GM18951 (cell line): Measurements from ENCODE around the gene LILRB3.
"Not testable (repeated sequence)": the region's sequence is repeated elsewhere in the genome, so short reads cannot be mapped to it uniquely, and the experiment has no call there.

Source experiments
- POLR2A ChIP-seq: IDR thresholded peaks from 4 replicates; pipeline ENCODE4 v1.6.1; 2011; ENCODE audit warnings: mild to moderate bottlenecking; ENCODE audit not compliant: insufficient read length, insufficient read depth; ENCODE audit errors: extremely low read depth
- in situ Hi-C: fragments of 300-500 bp; cut with MboI; formaldehyde crosslinking; loops from one replicate; pipeline ENCODE4 v1.12.0; 2022; ENCODE audit warnings: low sequenced_read_pairs, mixed read lengths, inconsistent platforms; ENCODE audit not compliant: unreplicated experiment

The LILRB3 gene

GRCh38 chr19:54222474-54223276 lies at the start of gene LILRB3:
Gene LILRB3 (minus strand): TSS chr19:54223007. CDS start chr19:54222976, 31 bp downstream.
- in situ Hi-C loops: not testable (repeated sequence)

- in situ Hi-C loops: not testable (repeated sequence)
Observed at GRCh38 chr19:54272181-54272580, 49.4 kb upstream of the LILRB3 start.

GRCh38 chr19:54271587-54271986 lies 48.8 kb upstream of the LILRB3 start:
- in situ Hi-C loops: not testable (repeated sequence)

GRCh38 chr19:54271106-54271505 lies 48.3 kb upstream of the LILRB3 start:
- in situ Hi-C loops: no loop called here
- TF ChIP-seq POLR2A: no peak

DNA sequence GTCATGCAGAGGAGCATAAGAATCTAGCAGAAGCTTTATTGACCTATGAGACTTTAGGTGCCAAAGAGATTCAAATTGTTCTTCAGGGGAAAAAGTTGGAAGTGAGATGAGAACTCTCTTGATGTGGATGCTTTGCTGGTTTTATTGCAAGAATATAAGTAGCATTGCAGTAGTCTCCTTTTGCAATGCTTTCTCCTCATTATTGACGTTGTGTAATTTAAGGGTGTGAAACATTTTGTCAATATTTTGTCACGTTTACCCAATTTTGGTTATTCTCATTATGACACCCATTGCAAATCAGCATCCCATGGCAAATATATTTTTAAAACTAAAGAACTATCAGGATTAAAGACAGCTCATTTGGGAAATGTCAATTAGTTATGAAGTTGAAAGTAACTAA lies 46.1 kb upstream of the LILRB3 start:
- TF ChIP-seq POLR2A: no peak
- in situ Hi-C loops: no loop called here

GRCh38 chr19:54266133-54266532 lies 43.3 kb upstream of the LILRB3 start:
- no peak for TF ChIP-seq POLR2A
- in situ Hi-C loops: no loop called here

- in situ Hi-C loops: no loop called here
- TF ChIP-seq POLR2A: no peak
Observed at GRCh38 chr19:54262470-54262869, 39.7 kb upstream of the LILRB3 start.

DNA sequence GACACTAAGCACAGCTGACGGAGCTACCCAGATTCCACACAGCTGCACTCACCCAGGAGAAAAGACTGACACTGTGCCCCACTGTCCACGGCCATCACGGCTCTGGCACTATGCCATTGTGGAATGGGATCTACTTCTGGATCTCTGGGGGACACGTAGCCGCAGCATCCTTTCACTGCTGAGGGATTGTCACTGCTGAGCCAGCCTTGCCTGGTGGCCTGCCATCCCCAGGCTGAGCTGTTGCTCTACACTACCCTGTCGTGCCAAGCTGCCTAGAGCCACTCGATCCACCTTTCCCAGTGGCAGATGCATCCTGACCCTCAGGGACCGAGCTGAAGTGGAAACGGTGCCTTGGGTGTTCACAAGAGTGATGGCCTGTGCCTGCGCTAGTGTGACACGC lies 39.3 kb upstream of the LILRB3 start:
- in situ Hi-C loops: no loop called here
- no peak for TF ChIP-seq POLR2A

DNA sequence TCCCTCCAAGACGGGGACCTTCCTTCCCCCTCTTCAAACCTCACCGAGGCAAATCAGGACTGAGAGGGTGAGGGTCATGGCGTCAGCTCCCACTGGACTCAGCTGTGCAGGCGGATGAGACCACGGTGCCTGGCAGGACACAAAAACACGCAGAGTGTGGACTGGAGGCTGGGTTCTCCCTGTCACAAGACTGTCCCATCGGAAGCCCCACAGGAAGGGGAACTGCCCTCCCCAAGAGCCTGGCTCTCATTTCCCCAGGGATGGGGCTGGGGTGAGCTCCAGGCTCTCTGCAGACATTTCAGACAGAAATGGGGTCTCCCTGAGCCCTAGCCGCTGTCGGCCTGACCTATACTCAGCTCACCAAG lies 34.3 kb upstream of the LILRB3 start, which contains the start of gene LILRB5:
LILRB5 (minus strand) TSS at position 158 of the 365 bp plus-strand sequence; CDS start at position 78, 80 bp downstream.
- no peak for TF ChIP-seq POLR2A
- in situ Hi-C loops: no loop called here

DNA sequence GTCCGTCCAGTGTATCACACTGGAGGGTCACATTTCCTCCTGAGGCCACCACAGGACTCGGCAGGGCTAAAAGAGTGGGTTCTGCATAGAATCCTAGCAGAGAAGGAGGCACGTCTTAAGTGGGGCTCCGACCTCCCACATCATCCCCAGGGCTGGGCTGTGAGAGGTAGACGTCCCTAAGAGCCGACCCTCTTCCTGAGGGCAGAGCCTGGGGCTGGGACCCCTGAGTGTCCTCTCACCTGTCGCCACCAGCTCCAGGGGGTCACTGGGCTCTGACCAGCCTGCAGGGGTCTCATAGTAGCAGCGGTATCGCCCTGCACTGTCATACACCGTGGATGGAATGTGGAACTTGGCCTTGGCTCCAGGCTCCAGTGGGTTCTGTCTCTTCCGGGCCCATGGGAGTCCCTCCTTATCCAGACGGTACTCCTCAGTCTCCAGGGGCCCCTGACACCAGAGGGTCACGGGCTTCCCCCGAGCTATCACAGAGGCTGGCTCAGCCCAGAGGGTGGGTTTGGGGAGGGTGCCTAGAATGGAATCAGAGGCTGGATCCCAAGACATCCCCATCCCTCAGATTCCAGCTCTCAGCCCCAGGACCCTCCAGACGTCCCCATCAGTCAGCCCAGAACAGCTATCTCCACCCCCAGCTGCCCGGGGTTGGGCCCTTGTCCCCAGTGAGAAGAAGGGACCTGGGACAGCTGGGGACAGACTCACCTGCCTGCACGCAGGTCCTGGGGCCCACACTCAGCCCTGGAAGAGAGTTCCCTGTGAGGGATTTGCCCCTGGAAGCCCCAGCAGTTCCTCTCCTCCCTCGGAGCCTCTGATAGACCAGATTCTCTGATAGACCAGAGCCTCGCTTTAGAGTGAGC lies 33.7 kb upstream of the LILRB3 start:
- TF ChIP-seq POLR2A: no peak
- in situ Hi-C loops: no loop called here

DNA sequence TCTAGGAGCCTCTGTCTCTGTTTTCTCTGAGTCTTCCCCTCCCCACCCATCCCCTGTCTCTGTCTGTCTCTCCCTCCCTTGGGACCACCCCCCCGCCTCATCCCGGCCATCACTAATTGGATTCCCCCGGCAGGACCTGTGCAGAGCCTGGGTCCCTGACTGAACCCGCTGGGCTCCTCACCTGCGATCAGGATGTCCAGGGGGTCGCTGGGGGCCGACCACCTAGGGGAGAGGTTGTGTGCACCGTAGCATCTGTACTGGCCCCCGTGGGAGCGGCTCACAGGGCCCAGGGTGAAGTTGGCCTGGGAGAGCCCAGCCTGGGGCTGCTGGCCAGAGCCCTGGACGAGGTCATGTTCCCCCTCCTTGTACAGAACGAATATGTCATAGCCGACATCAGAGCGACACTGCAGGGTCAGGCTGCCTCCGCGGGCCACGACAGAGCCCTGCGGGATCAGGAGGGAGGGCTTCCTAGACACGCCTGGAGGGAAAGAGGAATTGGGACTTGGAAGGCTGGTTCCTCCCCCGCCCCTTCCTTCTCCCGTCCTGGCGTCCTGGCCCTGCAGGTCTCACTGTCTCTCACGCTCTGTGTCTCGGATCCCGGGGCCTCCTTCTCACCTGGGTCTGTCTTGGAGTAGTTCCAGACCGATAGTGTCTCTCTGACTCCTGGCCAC lies 32.4 kb upstream of the LILRB3 start:
- TF ChIP-seq POLR2A: no peak
- in situ Hi-C loops: no loop called here

GRCh38 chr19:54254195-54254906 lies 31.5 kb upstream of the LILRB3 start:
- TF ChIP-seq POLR2A: no peak
- in situ Hi-C loops: no loop called here
